ENCODE measurements around the gene PDE6H.

GRCh38 chr12:14988035-14988434, 15.2 kb downstream of the PDE6H start:
- no peak for TF ChIP-seq CTCF (IDR thresholded peaks at IDR 0.05)
- no peak for TF ChIP-seq POLR2AphosphoS5 (IDR thresholded peaks at IDR 0.05; ENCODE audit: insufficient read depth in 1 of 2, low read depth in 1 of 2)

Data from vagina (tissue), 2 donors.